ENCODE data around the gene SLC25A51.

The SLC25A51 gene

GRCh38 chr9:37936965-37937364, 33.0 kb upstream of the SLC25A51 start:
- DNase-seq: no peak

DNA sequence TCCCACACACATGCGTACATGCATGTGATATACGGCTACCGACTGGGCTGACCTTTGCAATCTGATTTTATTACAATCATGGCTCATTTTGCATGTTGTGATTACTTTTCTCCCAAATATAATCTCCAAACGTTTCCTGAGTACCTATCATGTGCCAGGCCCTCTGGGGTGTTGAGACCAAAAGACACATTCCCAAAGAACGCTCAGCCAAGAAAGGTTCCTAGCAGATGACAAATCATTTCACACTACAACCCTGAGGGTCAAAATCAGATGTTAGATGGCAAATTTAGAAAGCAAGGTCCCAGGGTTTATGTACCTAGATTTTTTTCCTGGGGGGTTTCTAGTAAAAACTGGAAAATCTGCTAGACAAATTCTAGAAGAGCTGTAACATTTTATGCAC, 32.4 kb upstream of the SLC25A51 start:
- no peak for DNase-seq

GRCh38 chr9:37935096-37935495, 31.2 kb upstream of the SLC25A51 start:
- no peak for DNase-seq

DNA sequence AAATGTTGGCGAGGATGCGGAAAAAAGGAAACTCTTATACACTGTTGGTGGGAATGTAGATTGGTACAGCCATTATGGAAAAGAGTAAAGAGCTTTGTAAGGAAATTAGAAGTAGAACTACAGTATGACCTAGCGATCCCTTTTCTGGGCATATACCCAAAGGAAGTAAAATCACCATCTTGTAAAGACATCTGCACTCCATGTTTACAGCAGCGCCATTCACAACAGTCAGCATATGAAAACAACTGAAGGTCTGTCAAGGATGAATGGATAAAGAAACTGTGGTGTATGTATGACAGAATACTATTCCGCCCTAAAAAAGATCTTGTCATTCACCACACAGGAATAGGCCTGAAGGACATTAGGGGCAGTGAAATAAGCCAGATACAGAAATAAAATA, 27.7 kb upstream of the SLC25A51 start:
- DNase-seq: no peak

GRCh38 chr9:37929441-37929895, 25.5 kb upstream of the SLC25A51 start:
- no peak for DNase-seq

DNA sequence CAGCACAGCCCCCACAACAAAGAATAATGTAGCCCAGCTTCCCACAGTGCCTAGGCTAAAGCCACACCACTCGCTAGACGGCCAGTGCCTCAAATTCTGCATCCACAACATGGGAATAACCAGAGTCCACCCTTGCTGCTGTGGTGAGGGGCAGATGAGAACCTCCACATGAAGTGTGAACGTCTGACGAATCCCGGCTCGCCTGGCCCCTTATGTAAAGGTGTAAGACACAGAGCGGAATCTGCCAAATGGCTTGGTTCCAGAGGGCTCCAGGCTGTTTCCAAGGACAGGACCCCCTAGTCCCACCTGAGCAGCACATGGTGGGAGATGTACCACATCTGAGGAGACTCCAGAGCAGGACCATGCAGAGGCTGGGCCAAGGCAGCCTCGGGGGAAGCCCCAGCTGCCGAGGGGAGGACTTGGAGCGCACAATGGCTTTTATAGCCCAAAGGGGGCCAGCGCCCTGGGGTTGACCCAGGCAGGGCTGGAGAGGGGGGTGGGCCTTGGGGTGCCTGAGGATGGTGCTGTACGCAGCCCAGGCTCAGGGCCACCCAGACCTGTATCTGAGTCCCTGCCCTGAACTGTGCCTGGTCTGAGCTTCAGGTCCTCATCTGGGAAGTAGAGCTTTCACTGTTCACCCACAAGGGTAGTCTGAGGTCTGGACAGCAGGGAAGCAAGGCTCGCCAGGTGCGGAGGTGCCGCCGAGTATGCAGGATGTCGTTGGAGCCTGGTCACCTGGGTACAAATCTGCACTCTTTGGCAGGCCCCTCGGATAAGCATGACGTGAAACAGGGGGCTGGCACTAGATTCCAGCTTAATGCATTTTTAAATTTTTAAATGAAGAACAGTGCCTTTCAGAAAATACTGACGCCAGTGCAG, 24.9 kb upstream of the SLC25A51 start:
- no peak for DNase-seq

DNA sequence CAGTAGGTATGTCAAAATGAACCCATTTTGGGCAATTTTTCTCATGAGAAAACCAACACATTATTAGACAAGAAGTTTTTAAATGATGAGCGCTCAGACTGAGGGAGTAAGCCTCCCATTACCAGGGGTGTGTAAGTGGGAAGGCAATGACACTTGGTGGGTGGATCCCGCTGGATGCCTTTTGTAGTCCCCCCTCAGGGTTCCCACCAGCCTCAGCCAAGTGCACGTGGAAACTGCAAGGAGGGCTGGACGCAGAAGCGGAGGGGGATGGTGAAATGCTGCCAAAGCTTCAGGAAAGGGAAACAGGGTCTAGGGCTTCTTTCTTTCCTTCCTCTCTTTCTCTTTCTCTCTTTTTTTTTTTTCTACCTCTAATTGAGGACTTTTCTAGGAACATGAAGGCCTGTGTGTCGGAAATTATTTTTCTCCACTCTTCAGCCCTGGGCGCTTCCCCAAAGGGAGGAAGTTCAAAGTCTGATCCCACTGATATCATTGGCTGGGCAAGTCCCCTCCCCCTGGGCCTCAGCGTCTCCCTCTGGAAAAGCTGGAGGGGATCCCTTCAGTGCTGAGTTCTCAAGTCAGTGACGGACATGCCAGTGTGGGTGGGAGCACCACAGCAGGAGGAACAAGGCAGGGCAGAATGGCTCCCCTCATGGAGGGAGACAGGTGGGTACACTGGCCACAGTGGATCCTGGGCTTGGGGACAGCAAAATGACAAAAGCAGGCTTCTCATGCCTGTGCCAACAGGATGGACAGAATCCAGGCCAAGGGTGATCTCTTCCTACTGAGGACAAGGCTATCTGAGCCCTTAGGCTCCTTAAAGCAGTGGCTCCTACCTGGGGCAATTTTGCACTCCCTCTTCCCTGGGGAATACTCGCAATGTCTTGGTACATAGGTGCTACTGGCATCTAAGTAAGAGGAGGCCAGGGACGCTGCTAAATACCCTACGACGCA, 23.9 kb upstream of the SLC25A51 start:
- no peak for DNase-seq

DNA sequence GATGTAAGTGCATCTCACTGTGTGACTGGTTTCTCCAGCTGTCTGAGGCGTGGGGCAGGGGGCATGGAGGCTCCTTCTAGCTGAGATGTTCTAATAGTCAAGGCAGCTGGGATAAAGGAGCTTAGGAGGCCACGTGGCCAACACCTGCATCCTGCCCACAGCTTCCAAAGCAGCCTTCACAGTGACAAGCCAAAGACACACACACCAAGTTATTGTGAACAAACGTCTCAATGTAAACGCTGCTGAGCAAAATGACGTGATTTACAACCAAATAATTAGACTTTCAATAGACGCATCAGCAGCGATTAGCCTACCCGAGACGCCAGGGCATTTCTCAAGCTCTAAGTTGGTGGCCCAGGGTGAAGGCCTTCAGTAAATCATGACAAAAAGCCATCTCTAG, 23.2 kb upstream of the SLC25A51 start:
- no peak for DNase-seq

DNA sequence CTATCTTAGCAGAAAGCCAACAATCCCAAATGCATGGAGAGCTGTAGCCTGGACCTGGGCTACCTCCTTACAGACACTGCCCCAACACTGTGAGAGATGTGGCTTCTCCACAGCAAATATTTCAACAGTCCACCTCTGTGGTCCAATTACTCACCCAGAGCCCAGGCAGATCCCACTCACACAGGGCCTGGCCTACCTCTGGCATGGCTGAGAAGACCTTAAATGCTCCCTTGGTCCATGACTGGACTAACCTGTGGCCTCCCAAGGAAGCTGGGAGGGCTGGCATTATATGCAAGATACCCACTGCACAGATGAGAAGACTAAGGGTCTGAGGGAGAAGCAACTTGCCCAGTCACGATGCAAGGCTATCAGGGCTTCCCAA, 22.8 kb upstream of the SLC25A51 start:
- no peak for DNase-seq

DNA sequence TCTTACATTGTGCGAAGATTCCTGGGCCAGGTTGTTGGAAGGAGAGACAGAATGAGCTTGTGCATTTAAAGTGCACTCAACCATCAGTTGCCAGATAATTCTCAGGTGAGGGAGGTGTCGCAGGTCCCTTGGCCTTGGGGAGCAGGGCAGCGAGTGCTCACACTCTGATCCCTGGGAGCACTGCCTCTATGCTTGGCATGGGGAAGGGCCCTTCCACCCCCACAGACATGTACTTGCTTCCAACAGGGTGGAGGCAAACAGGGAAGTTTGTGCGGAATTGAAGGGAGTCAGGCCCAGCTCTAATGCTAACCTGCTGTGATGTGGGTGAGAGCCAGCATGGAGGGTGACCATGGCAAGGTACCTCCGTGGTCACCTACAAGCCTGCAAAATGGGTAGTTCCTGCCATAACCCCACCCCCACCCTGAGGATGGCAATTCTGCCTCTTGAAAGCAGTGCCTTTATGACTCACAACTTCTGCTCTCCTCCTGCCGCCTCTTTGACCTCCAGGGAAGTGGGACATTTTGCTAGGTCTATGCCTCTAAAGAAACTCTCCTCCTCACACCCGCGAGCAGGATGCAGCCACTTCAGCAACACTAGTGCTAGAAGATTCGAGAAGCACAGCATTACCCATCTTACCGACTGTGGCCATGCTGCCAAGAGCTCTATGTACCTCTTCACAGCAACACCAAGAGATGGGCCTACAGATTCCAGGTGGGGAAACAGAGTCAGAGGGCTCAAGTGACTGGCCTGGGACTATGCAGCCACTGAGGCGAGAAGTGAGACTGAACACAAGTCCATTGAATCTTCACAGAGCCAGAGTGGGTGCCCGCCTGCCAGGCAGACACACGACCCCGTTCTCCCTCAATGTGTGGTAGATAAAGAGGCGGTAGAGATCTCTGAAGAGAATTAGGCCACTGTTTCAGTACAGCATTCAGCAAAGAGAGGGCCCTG, 22.1 kb upstream of the SLC25A51 start:
- DNase-seq: no peak

GRCh38 chr9:37925006-37925405, 21.1 kb upstream of the SLC25A51 start:
- DNase-seq: no peak

GRCh38 chr9:37924538-37924937, 20.6 kb upstream of the SLC25A51 start:
- DNase-seq: no peak

- peak; percentile 52 for DNase-seq
Measured at GRCh38 chr9:37923796-37924427, 20.0 kb upstream of the SLC25A51 start.

DNA sequence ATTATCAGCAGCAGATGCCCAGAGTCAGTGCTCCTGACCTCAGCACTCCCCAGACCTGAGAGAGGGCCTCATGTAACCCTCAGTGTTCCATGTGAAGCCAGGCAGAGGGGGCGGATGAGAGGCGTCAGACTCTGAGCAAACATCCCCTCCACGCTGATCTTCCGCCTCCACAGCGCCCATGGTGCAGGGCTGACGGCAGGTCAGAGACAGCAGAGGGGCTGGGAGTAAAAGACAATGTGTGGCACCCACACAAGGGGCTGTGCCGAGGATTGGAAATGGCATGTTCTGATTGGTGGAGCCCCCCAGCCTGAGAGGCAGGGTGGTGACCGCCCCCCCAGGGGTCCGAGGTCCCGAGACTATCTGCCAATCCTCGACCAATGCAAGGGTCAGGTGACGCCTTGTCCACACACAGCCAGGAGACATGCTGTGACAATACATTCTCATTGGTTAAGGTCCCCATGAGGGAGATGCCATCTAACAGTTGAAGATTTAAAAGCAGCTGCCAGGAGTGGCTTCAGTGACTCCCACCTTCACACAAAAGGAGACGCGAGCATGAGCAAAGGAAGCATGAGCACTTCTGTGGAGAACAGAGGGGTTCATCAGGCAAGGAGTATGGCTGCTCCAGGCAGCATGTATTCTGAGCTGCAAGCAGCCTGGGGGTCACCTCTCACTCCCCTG, 19.3 kb upstream of the SLC25A51 start:
- DNase-seq: no peak

DNA sequence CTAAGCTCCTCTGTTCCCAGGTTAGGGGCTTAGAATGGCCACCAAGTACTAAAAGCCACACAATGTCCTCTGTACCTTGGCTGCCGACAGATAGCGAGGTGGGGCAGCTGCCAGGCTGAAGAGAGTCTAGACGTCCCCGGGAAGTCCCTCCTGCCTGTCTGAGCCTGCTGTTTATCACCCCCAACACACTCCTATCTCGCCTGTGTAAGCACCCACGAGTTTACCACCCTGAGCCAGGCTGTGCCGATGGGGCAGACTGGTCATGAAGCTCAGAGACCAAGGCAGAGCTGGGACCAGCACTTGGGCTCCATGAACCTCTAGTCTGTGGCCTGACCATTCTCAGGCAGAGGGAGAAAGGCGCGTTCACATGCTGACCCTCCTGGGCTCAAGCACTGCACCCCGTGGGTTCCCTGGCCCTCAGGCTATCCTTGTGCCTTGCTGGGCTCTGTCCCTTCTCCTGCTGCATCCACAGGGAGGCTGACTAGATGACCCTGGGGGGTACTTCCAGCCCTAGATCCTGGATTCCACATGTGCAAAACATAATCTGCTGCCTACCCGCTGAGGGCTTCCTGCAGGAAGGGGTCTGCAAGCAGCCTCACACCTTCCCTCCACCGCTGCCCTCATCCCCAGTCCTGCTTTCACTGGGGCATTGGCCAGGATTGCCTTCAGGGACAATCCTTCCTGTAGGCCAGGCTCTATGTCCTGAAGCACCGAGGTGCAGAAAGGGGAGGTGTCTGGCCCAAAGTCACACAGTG, 18.6 kb upstream of the SLC25A51 start:
- DNase-seq: no peak

DNA sequence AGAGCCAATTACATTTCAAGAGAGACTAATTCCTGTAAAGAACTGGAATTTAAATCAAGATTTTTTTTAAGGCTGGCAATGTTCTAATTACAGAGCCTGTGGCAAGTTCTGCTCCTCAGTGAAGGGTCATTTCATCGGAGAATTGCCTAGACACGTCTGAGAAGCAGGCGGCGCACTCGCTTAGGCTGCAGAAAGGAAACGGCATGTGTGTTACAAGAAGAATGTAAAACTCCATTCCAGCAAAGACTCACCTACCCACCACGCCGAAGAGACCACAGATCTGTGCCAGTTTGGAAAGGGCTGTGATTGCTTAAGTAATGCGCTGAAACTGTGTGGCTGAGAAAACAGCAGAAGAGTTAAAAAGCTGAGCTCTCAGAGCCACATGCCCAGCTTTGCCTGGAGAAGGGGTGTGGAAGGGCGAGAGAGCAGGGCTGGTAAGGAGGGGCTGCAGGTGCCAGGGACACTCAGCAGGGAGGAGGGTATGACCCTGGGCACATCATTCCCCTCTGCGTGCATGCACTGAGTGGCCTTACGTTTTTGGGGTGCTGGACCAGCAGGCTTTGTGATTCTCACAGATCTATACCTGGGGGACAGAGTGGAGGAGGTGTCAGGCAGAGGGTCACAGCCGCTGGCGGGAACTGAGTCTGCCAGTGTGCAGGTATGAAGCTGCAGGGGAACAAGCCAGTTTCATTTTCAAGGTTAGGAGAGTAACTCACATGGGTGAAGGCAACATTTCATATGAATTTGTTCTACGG, 17.8 kb upstream of the SLC25A51 start:
- DNase-seq: peak; percentile 16

GRCh38 chr9:37921168-37921510, 17.2 kb upstream of the SLC25A51 start:
- no peak for DNase-seq

DNA sequence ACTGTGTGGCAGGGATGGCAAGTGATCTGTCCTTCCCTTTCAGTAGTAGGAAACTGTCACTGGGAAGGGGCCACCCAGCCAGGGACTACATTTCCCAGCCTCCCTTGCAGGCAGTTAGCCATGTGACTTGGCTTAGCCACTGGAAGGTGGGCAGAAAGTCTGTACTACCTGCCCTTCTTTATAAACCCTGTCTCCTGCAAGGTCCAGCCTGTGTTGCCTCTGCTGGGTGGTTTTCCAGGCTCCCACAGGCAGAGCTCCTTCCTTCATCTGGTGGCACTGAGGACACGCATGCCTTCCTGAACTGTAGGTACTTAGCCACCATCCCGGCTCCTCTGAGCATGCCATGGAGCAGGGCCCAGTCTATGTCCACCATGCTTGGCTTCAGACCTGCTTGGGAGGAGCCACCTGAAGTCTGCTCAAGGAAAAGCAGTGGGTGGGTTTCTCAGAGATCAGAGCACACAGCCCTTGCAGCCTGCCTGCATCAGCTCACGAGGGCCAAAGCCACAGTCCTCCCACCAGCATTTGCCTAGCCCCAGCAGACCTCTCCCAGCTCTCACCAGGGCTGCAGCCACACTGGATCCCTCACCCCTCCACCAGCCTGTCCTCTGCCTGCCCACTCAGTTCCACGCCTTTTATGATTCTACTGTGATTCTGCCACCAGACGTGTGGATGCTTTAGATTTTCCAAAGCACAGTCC, 16.7 kb upstream of the SLC25A51 start:
- DNase-seq: no peak

- DNase-seq: no peak
Measured at GRCh38 chr9:37919956-37920335, 16.0 kb upstream of the SLC25A51 start.
